Measurements from ENCODE around the gene FAM81B.
"Not testable (repeated sequence)": the region's sequence is repeated elsewhere in the genome, so short reads cannot be mapped to it uniquely, and the experiment has no call there.

FAM81B gene

DNA sequence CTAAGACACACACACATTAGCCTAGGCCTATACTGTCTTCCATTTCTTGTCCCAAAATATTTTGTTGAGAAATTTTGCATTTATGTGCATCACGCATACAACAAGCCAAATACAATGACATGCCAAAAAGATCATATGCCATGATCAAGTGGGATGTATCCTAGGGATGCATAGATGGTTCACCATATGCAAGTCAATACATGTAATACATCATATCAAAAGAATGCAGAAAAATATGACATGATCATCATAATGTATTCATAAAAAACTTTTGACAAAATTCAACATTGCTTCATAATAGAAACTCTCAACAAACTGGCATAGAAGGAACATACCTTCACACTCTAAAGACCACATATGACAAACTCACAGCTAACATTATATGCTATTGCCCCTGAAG is 5.8 kb upstream of the FAM81B start:
- H3K9me2 ChIP-seq (replicated peaks; ENCODE audit: insufficient read depth, low read length): no peaks in the 10 kb centered on the region
- no peak overlapping the region for H2AFZ ChIP-seq (ENCODE audit: low read depth, low read length, severe bottlenecking)
- no peak overlapping the region for H3K4me3 ChIP-seq (ENCODE audit: insufficient read depth, low read length, poor library complexity, severe bottlenecking)
- no peaks in the 10 kb centered on the region for H3K27me3 ChIP-seq (ENCODE audit: low read length)
- no peaks in the 10 kb centered on the region for H3K9me3 ChIP-seq (ENCODE audit: insufficient read depth, low read length)
- H3K79me2 ChIP-seq (ENCODE audit: insufficient read depth, low read length): no peaks in the 10 kb centered on the region
- TF ChIP-seq, protein P1, sequence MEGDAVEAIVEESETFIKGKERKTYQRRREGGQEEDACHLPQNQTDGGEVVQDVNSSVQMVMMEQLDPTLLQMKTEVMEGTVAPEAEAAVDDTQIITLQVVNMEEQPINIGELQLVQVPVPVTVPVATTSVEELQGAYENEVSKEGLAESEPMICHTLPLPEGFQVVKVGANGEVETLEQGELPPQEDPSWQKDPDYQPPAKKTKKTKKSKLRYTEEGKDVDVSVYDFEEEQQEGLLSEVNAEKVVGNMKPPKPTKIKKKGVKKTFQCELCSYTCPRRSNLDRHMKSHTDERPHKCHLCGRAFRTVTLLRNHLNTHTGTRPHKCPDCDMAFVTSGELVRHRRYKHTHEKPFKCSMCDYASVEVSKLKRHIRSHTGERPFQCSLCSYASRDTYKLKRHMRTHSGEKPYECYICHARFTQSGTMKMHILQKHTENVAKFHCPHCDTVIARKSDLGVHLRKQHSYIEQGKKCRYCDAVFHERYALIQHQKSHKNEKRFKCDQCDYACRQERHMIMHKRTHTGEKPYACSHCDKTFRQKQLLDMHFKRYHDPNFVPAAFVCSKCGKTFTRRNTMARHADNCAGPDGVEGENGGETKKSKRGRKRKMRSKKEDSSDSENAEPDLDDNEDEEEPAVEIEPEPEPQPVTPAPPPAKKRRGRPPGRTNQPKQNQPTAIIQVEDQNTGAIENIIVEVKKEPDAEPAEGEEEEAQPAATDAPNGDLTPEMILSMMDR (IDR thresholded peaks at IDR 0.05; ENCODE audit: insufficient read depth, low read length, poor library complexity, severe bottlenecking): no peak
- no peak for TF ChIP-seq EZH2phosphoT487 (conservative IDR thresholded peaks at IDR 0.05; ENCODE audit: low read length)
- no peak overlapping the region for H3K4me2 ChIP-seq (ENCODE audit: low read depth, low read length, poor library complexity, severe bottlenecking)
- no peak overlapping the region for H3K27ac ChIP-seq (ENCODE audit: low read depth, low read length)
- H3F3A ChIP-seq (ENCODE audit: insufficient read depth): no peaks in the 10 kb centered on the region
- H3K36me3 ChIP-seq (ENCODE audit: low read length): no peaks in the 10 kb centered on the region
- H4K20me1 ChIP-seq (ENCODE audit: low read depth, low read length): no peaks in the 10 kb centered on the region
- H3K9ac ChIP-seq (ENCODE audit: low read length): no peak overlapping the region

GRCh38 chr5:95391965-95392364 is 799 bp downstream of the FAM81B start:
- not testable (repeated sequence) for H3K9me2 ChIP-seq (replicated peaks; ENCODE audit: insufficient read depth, low read length); H3F3A ChIP-seq (ENCODE audit: insufficient read depth); H3K4me2 ChIP-seq (ENCODE audit: low read depth, low read length, poor library complexity, severe bottlenecking); H3K27me3 ChIP-seq (ENCODE audit: low read length); H3K9ac ChIP-seq (ENCODE audit: low read length); H3K36me3 ChIP-seq (ENCODE audit: low read length); H3K27ac ChIP-seq (ENCODE audit: low read depth, low read length); H3K4me3 ChIP-seq (ENCODE audit: insufficient read depth, low read length, poor library complexity, severe bottlenecking); H2AFZ ChIP-seq (ENCODE audit: low read depth, low read length, severe bottlenecking); H3K79me2 ChIP-seq (ENCODE audit: insufficient read depth, low read length); H3K9me3 ChIP-seq (ENCODE audit: insufficient read depth, low read length); H4K20me1 ChIP-seq (ENCODE audit: low read depth, low read length)

DNA sequence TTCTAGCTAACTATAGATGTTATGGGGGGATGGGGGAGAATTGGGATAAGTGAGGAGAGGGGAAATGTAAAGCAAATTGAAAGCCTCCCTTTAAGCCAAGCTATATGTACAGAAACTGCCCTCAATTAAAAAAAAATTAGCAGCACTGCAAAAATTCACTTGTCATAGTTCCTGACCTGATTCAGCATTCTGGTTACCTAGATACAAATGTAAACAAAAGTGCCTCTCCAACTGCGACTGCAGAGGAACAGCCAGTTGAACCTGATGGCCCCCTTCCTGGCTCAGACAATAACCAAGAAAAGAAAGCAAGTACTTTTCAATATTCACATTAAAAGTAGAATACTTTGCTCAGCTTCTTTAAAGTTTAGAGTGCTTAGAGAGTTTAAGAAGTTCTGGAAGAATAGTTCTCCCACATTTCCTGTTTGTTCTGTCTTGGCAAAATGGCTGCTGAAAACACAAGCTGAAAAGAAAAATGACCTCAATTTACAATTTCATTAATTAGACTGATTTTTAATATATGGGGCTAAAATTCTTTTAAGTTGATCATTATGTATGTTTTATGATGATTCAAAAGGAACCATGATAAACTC is 1.5 kb downstream of the FAM81B start:
- Histone ChIP-seq H3K4me3 (ENCODE audit: insufficient read depth, low read length, poor library complexity, severe bottlenecking) (no peak overlapping the region), H3K79me2 (ENCODE audit: insufficient read depth, low read length) (no peaks in the 10 kb centered on the region), H3K4me2 (ENCODE audit: low read depth, low read length, poor library complexity, severe bottlenecking) (no peak overlapping the region), H3K36me3 (ENCODE audit: low read length) (no peaks in the 10 kb centered on the region), H3F3A (ENCODE audit: insufficient read depth) (no peaks in the 10 kb centered on the region), H3K9ac (ENCODE audit: low read length) (no peak overlapping the region), H3K27ac (ENCODE audit: low read depth, low read length) (no peak overlapping the region), H3K27me3 (ENCODE audit: low read length) (no peaks in the 10 kb centered on the region), H2AFZ (ENCODE audit: low read depth, low read length, severe bottlenecking) (no peak overlapping the region), H3K9me2 (replicated peaks; ENCODE audit: insufficient read depth, low read length) (no peaks in the 10 kb centered on the region), H4K20me1 (ENCODE audit: low read depth, low read length) (no peaks in the 10 kb centered on the region), H3K9me3 (ENCODE audit: insufficient read depth, low read length) (no peaks in the 10 kb centered on the region)
- TF ChIP-seq, protein P1 (IDR thresholded peaks at IDR 0.05; ENCODE audit: insufficient read depth, low read length, poor library complexity, severe bottlenecking): no peak
- TF ChIP-seq EZH2phosphoT487 (conservative IDR thresholded peaks at IDR 0.05; ENCODE audit: low read length): no peak

DNA sequence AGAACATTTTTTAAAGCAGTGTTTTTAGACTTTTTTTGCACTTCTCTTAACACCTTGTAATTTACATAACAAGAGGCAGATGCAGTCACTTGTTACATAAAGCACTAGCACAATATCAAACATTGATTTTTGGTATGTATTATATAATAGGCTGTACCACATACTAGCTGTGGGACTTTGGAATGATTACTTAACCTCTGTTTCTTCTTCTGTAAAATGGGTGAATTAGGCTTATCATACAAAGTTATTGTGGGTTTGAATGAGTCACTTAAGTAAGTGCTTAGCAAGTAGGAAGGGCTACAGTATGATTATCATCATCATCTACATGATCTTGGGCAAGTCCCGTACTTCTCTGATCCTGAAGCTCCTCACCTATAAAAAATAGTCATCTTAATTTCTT is 2.1 kb downstream of the FAM81B start:
- no peak for TF ChIP-seq EZH2phosphoT487 (conservative IDR thresholded peaks at IDR 0.05; ENCODE audit: low read length)
- TF ChIP-seq, protein P1 (IDR thresholded peaks at IDR 0.05; ENCODE audit: insufficient read depth, low read length, poor library complexity, severe bottlenecking): no peak
- no peaks in the 10 kb centered on the region for H3K27me3 ChIP-seq (ENCODE audit: low read length)
- no peak overlapping the region for H3K27ac ChIP-seq (ENCODE audit: low read depth, low read length)
- no peaks in the 10 kb centered on the region for H4K20me1 ChIP-seq (ENCODE audit: low read depth, low read length)
- no peak overlapping the region for H3K9ac ChIP-seq (ENCODE audit: low read length)
- no peak overlapping the region for H3K4me2 ChIP-seq (ENCODE audit: low read depth, low read length, poor library complexity, severe bottlenecking)
- no peaks in the 10 kb centered on the region for H3K79me2 ChIP-seq (ENCODE audit: insufficient read depth, low read length)
- H3F3A ChIP-seq (ENCODE audit: insufficient read depth): no peaks in the 10 kb centered on the region
- H3K9me3 ChIP-seq (ENCODE audit: insufficient read depth, low read length): no peaks in the 10 kb centered on the region
- no peak overlapping the region for H2AFZ ChIP-seq (ENCODE audit: low read depth, low read length, severe bottlenecking)
- H3K4me3 ChIP-seq (ENCODE audit: insufficient read depth, low read length, poor library complexity, severe bottlenecking): no peak overlapping the region
- H3K36me3 ChIP-seq (ENCODE audit: low read length): no peaks in the 10 kb centered on the region
- no peaks in the 10 kb centered on the region for H3K9me2 ChIP-seq (replicated peaks; ENCODE audit: insufficient read depth, low read length)
